ENCODE results near the gene COL4A1.

Gene COL4A1

GRCh38 chr13:110282316-110282841 lies 24.6 kb downstream of the COL4A1 start:
- H3K4me1 ChIP-seq (ENCODE audit: insufficient read depth, low read length, poor library complexity, severe bottlenecking), result no peaks in the 10 kb centered on the region
- TF ChIP-seq EZH2phosphoT487 (IDR thresholded peaks at IDR 0.05; ENCODE audit: borderline replicate concordance), result no peak
- TF ChIP-seq, protein P1, sequence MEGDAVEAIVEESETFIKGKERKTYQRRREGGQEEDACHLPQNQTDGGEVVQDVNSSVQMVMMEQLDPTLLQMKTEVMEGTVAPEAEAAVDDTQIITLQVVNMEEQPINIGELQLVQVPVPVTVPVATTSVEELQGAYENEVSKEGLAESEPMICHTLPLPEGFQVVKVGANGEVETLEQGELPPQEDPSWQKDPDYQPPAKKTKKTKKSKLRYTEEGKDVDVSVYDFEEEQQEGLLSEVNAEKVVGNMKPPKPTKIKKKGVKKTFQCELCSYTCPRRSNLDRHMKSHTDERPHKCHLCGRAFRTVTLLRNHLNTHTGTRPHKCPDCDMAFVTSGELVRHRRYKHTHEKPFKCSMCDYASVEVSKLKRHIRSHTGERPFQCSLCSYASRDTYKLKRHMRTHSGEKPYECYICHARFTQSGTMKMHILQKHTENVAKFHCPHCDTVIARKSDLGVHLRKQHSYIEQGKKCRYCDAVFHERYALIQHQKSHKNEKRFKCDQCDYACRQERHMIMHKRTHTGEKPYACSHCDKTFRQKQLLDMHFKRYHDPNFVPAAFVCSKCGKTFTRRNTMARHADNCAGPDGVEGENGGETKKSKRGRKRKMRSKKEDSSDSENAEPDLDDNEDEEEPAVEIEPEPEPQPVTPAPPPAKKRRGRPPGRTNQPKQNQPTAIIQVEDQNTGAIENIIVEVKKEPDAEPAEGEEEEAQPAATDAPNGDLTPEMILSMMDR (conservative IDR thresholded peaks at IDR 0.05; ENCODE audit: low read length), result no peak
- H3K79me2 ChIP-seq (ENCODE audit: insufficient read depth, low read length), result no peaks in the 10 kb centered on the region
- H3K36me3 ChIP-seq (ENCODE audit: insufficient read depth, low read length), result no peaks in the 10 kb centered on the region
- no peak overlapping the region for H2AFZ ChIP-seq (ENCODE audit: low read length)
- no peaks in the 10 kb centered on the region for H4K20me1 ChIP-seq (ENCODE audit: insufficient read depth, low read length, poor library complexity, severe bottlenecking)
- no peaks in the 10 kb centered on the region for H3K9me3 ChIP-seq (ENCODE audit: insufficient read depth, low read depth, low read length)
- no peaks in the 10 kb centered on the region for H3K9me2 ChIP-seq (replicated peaks; ENCODE audit: low read depth, low read length)
- H3K4me2 ChIP-seq (ENCODE audit: low read depth, low read length, poor library complexity, severe bottlenecking), result no peak overlapping the region
- no peaks in the 10 kb centered on the region for H3F3A ChIP-seq (ENCODE audit: low read depth)
- H3K4me3 ChIP-seq (ENCODE audit: low read length, poor library complexity, severe bottlenecking), result no peak overlapping the region
- no peaks in the 10 kb centered on the region for H3K27me3 ChIP-seq (ENCODE audit: insufficient read depth, low read length, poor library complexity, severe bottlenecking)
- H3K9ac ChIP-seq (ENCODE audit: low read depth, low read length, poor library complexity, severe bottlenecking), result no peak overlapping the region

DNA sequence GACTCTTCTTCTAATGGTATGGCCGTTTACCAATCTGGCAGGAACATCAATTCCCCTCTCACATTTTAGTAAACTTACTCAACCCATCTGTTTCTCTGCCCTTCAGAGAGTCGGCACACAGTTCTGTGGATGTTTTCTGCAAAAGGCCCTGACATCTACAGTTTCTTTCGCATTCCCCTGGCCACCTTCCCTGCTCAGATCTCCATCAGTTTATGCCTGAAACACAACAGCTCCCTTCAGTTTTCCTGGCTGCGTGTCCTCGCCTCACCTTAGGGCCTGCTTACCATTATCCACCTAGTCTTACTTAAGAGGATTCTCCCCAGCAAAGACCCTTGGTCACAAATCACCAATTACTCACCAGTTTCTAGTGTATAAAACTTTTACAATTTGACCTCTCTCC lies 25.2 kb downstream of the COL4A1 start:
- TF ChIP-seq EZH2phosphoT487 (IDR thresholded peaks at IDR 0.05; ENCODE audit: borderline replicate concordance), result no peak
- TF ChIP-seq, protein P1 (conservative IDR thresholded peaks at IDR 0.05; ENCODE audit: low read length), result no peak
- H3K4me3 ChIP-seq (ENCODE audit: low read length, poor library complexity, severe bottlenecking), result no peak overlapping the region
- no peaks in the 10 kb centered on the region for H3K27me3 ChIP-seq (ENCODE audit: insufficient read depth, low read length, poor library complexity, severe bottlenecking)
- no peak overlapping the region for H3K9ac ChIP-seq (ENCODE audit: low read depth, low read length, poor library complexity, severe bottlenecking)
- no peaks in the 10 kb centered on the region for H3K79me2 ChIP-seq (ENCODE audit: insufficient read depth, low read length)
- no peaks in the 10 kb centered on the region for H3K9me2 ChIP-seq (replicated peaks; ENCODE audit: low read depth, low read length)
- H3K4me2 ChIP-seq (ENCODE audit: low read depth, low read length, poor library complexity, severe bottlenecking), result no peak overlapping the region
- no peaks in the 10 kb centered on the region for H3K4me1 ChIP-seq (ENCODE audit: insufficient read depth, low read length, poor library complexity, severe bottlenecking)
- no peaks in the 10 kb centered on the region for H3K36me3 ChIP-seq (ENCODE audit: insufficient read depth, low read length)
- H4K20me1 ChIP-seq (ENCODE audit: insufficient read depth, low read length, poor library complexity, severe bottlenecking), result no peaks in the 10 kb centered on the region
- no peaks in the 10 kb centered on the region for H3K9me3 ChIP-seq (ENCODE audit: insufficient read depth, low read depth, low read length)
- no peak overlapping the region for H2AFZ ChIP-seq (ENCODE audit: low read length)
- no peaks in the 10 kb centered on the region for H3F3A ChIP-seq (ENCODE audit: low read depth)

- Histone ChIP-seq H3F3A (ENCODE audit: low read depth) (no peaks in the 10 kb centered on the region), H3K36me3 (ENCODE audit: insufficient read depth, low read length) (no peaks in the 10 kb centered on the region), H2AFZ (ENCODE audit: low read length) (no peak overlapping the region), H3K9ac (ENCODE audit: low read depth, low read length, poor library complexity, severe bottlenecking) (no peak overlapping the region), H3K4me1 (ENCODE audit: insufficient read depth, low read length, poor library complexity, severe bottlenecking) (no peaks in the 10 kb centered on the region), H3K27me3 (ENCODE audit: insufficient read depth, low read length, poor library complexity, severe bottlenecking) (no peaks in the 10 kb centered on the region), H4K20me1 (ENCODE audit: insufficient read depth, low read length, poor library complexity, severe bottlenecking) (no peaks in the 10 kb centered on the region), H3K4me2 (ENCODE audit: low read depth, low read length, poor library complexity, severe bottlenecking) (no peak overlapping the region), H3K9me2 (replicated peaks; ENCODE audit: low read depth, low read length) (no peaks in the 10 kb centered on the region), H3K9me3 (ENCODE audit: insufficient read depth, low read depth, low read length) (no peaks in the 10 kb centered on the region), H3K79me2 (ENCODE audit: insufficient read depth, low read length) (no peaks in the 10 kb centered on the region), H3K4me3 (ENCODE audit: low read length, poor library complexity, severe bottlenecking) (no peak overlapping the region)
- TF ChIP-seq, protein P1 (conservative IDR thresholded peaks at IDR 0.05; ENCODE audit: low read length), result no peak
- no peak for TF ChIP-seq EZH2phosphoT487 (IDR thresholded peaks at IDR 0.05; ENCODE audit: borderline replicate concordance)
Observed at GRCh38 chr13:110280985-110281688, 25.8 kb downstream of the COL4A1 start.

All from Loucy (cell line).